NOMO-1 treated with DMSO at 0.1 percent for 48 hours (cell line): ENCODE results near the gene NCKAP5.

Experiments used
- DNase-seq: peaks from one replicate; lab custom pipeline; 2025; ENCODE audit not compliant: unreplicated experiment; lab: John Stamatoyannopoulos, UW

Gene NCKAP5

DNA sequence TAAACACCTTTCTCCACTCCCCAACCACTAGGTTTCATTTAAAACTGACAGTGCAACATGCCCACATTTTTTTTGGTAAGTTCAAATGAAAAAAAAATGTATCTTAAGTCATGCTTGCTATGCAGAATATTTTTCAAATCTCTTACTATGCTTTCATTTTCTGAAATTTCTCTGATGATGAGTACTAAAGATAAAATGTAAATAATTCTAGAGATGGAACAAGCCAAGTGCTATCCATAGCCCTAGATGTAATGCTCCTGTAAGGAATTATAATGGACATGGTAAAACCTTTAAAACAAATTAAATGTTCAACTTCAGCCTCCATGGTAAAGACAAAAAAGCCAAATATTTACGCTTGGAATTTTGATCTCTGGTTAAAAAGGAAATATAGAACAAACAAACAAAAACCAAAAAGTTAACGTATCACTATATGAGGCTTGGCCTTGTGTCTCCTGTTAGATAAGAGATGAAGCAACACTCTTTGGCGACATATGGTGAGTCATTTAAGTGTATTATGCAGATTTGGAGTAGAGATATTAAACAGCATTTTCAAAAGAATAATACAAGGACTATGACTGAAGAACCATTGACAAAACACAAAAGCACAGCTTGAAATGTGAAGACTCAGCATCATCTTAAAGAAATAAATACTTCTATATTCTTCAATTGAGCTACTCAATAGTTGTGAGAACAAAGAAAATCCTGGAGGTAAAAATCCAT, 506.2 kb downstream of the NCKAP5 start:
- no peak for DNase-seq

GRCh38 chr2:133054297-133054696, 514.0 kb downstream of the NCKAP5 start:
- no peak for DNase-seq

- no peak for DNase-seq
These were observed 514.7 kb downstream of the NCKAP5 start for GRCh38 chr2:133053541-133053940.

- no peak for DNase-seq
These were observed 522.5 kb downstream of the NCKAP5 start for GRCh38 chr2:133045787-133046186.

GRCh38 chr2:133044556-133044955, 523.7 kb downstream of the NCKAP5 start:
- no peak for DNase-seq

- no peak for DNase-seq
These were observed 528.1 kb downstream of the NCKAP5 start for GRCh38 chr2:133040170-133040569.

DNA sequence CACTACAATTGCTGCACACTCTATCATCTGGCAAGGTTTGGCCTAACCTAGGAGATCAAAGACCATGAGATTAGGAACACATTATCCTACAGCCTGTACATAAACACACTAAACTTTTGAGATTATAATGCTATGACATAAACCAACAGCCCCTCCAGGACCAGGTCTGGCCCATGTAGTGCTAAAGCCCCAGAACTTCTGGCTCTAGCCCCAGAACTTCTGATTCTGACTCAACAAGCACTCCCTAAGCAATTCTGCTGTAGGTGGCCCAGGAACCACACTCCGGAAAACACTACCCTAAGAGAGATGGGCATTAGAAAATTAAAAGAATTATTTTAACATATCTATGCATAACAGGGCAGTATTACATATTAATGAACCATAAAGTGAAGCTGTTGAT, 528.7 kb downstream of the NCKAP5 start:
- no peak for DNase-seq

GRCh38 chr2:133026536-133027177, 541.6 kb downstream of the NCKAP5 start:
- no peak for DNase-seq

- no peak for DNase-seq
These were observed 543.3 kb downstream of the NCKAP5 start for GRCh38 chr2:133025004-133025403.

GRCh38 chr2:133012847-133013734, 555.2 kb downstream of the NCKAP5 start:
- DNase-seq, result no peak

DNA sequence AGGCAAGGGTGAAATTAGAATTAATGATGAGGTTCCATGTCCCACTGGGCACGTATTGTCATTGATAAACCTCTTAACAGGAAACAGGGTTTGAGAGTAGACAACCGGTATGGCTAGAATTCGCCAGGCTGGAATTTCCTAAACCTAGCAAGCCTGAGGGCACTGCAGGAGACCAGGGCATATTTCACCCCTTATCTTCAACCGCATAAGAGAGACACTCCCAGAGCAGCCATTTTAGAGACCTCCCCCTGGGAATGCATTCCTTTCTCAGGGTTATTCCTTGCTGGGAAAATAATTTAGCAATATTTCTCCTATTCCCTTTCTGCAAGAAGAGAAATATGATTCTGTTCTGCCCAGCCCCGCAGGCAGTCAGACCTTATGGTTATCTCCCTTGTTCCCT, 563.6 kb downstream of the NCKAP5 start:
- no peak for DNase-seq

GRCh38 chr2:132999421-132999820, 568.8 kb downstream of the NCKAP5 start:
- no peak for DNase-seq

DNA sequence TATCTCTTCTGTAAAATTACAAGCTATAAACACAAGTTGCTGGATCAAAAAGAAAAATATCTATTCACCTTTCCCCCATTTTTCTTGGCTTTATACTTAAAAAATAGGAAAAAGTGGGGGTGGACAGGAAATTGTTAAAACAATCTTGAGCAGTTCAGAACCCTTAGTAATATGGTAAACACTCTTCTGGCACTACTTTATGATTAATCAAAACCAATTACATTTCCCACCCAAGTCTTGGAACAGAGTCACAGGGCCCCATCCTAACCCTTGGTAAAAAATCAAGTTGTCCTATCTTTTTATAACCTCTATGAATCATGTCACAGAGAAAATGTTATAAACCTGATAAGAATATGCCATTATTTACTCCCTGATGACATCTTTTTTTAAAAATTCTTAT, 570.0 kb downstream of the NCKAP5 start:
- DNase-seq, result no peak

GRCh38 chr2:132991471-132992045, 576.7 kb downstream of the NCKAP5 start:
- DNase-seq, result no peak

DNA sequence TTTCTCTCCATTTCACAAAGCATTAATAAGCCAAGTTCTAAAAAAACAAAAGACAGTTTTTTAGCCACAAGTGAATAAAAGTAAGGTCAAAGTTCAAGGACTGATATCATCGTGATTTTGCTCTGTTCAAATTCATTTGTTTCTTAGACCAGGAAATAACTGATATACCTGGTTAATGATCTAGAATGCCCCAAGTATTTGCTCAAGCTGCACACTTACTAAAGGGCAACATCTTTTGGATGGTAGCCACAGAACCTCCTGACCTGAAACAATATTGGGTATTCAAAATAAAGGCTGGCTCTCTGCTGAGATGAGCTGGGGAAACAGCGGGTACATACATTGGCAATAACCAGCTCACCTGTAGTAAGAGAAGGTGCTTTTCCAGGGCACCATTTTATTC, 583.5 kb downstream of the NCKAP5 start:
- DNase-seq, result no peak

- no peak for DNase-seq
These were observed 588.0 kb downstream of the NCKAP5 start for GRCh38 chr2:132980304-132980703.

GRCh38 chr2:132979339-132980093, 588.7 kb downstream of the NCKAP5 start:
- no peak for DNase-seq

GRCh38 chr2:132978840-132979239, 589.4 kb downstream of the NCKAP5 start:
- no peak for DNase-seq

- DNase-seq, result no peak
These were observed 590.3 kb downstream of the NCKAP5 start for GRCh38 chr2:132977812-132978529.
